ENCODE results near the gene KIF1B.

The KIF1B gene

DNA sequence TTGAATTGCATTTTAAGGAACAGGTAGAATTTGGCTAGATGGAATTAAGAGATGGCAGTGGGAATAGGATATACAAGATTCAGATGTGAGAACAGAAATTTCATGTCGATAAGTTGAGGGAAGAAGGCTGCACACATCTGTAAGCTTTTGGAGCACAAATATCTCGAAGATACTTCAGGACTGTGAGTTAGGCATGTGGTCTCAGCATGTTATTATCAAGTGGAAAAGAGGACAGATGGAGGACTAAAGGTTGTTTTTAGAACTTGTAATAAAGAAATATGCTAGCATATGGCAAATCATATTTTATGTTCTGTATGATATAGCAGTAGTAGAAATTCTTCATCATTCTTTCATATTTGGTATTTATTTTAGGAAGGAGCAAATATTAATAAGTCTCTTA is 61.5 kb downstream of the KIF1B start:
- FAIRE-seq: no peak
- no peak for DNase-seq (ENCODE audit: insufficient read length, low spot score)
- TF ChIP-seq POU2F2 (IDR thresholded peaks at IDR 0.05; ENCODE audit: low read depth, low read length) (no peak), POLR2A (IDR thresholded peaks at IDR 0.05; ENCODE audit: low read depth, low read length) (no peak), TAF1 (IDR thresholded peaks at IDR 0.05; ENCODE audit: low read depth, low read length) (no peak), PAX5 (IDR thresholded peaks at IDR 0.05; ENCODE audit: insufficient read depth, low read length, severe bottlenecking) (no peak), POLR2AphosphoS5 (IDR thresholded peaks at IDR 0.05; ENCODE audit: low read depth, low read length) (no peak), SPI1 (IDR thresholded peaks at IDR 0.05; ENCODE audit: low read depth, low read length) (no peak)

DNA sequence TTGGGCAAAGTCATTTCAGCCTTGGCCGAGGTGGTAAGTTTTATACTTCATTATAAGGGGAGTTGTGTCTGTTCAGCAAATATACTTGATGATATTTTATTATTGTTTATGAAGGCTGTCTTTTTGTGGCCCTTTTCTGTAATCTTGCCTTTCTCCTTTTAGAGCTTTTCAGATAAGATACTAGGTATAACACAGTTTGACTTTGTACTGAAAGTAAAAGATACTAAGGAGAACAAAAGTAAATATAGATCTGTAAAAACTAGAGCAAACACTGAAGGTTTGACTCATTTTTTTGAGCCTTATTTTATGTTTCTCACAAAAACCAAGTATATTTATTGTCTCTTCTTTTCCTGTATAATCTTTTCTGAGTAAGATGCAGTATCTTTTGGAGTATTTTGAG is 61.9 kb downstream of the KIF1B start:
- TF ChIP-seq POLR2A (IDR thresholded peaks at IDR 0.05; ENCODE audit: low read depth, low read length): no peak
- TF ChIP-seq POLR2AphosphoS5 (IDR thresholded peaks at IDR 0.05; ENCODE audit: low read depth, low read length): no peak
- TF ChIP-seq SPI1 (IDR thresholded peaks at IDR 0.05; ENCODE audit: low read depth, low read length): no peak
- no peak for TF ChIP-seq POU2F2 (IDR thresholded peaks at IDR 0.05; ENCODE audit: low read depth, low read length)
- TF ChIP-seq TAF1 (IDR thresholded peaks at IDR 0.05; ENCODE audit: low read depth, low read length): no peak
- no peak for TF ChIP-seq PAX5 (IDR thresholded peaks at IDR 0.05; ENCODE audit: insufficient read depth, low read length, severe bottlenecking)
- DNase-seq (ENCODE audit: insufficient read length, low spot score): no peak
- no peak for FAIRE-seq

DNA sequence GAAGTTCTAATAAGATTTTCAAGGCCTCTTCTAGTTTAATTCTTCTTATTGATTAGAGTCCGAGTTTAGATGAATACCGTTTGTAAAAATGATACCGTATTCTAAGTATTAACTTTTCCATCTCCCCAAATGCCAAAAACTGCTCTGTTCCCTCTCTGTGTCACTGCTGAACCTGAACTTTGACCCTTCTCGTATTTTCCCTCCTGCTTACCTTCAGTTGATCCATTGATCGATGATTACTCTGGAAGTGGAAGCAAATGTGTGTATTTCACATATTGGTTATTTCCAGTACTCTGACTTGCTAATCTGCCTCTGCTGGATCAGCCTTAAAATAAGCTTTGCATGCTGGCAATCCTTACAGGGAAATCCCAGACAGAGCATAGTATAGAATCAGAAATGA is 68.5 kb downstream of the KIF1B start:
- DNase-seq (ENCODE audit: insufficient read length, low spot score): no peak
- no peak for FAIRE-seq
- TF ChIP-seq POLR2AphosphoS5 (IDR thresholded peaks at IDR 0.05; ENCODE audit: low read depth, low read length) (no peak), SPI1 (IDR thresholded peaks at IDR 0.05; ENCODE audit: low read depth, low read length) (no peak), PAX5 (IDR thresholded peaks at IDR 0.05; ENCODE audit: insufficient read depth, low read length, severe bottlenecking) (no peak), POU2F2 (IDR thresholded peaks at IDR 0.05; ENCODE audit: low read depth, low read length) (no peak), TAF1 (IDR thresholded peaks at IDR 0.05; ENCODE audit: low read depth, low read length) (no peak), POLR2A (IDR thresholded peaks at IDR 0.05; ENCODE audit: low read depth, low read length) (no peak)

DNA sequence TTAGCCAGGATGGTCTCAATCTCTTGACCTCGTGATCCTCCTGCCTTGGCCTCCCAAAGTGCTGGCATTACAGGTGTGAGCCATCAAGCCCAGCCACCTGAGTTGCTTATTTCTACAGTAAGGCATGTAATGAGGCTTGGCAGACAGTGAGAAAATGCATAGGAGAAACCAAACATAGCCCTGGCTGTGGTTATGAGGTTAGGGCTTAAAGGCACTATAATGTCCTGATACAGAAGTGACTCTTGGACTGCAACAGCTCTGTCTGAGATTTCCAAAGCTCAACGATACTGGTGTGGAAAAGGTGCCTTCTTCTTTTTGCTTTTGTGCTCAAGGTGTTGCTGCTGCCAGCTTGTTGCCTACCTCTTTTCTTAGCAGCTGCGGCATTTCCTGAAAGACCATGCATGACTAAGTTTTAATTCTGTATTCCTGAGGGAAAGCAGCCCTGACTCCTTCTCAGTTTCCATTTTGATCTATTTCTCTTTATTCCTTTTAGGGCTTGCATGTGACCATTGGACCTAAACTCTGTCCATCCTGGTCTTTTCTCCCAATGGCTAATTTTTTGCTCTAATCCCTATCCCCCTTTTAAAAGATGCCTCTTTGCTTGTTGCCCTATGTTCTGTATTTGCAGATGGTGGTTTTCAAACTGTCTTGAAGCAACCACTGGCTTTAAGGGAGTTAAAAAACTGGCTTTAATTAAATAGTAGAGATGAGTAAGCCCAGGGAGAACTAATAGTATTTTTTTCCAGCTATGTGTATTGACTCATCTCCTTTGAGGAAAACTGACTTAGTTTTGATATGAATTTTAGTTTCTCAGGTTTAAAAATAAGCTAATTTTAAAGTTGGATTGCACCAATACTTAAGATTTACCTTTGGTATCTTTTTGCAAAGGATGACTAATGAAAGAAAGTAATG is 70.3 kb downstream of the KIF1B start:
- FAIRE-seq: no peak
- no peak for TF ChIP-seq POLR2AphosphoS5 (IDR thresholded peaks at IDR 0.05; ENCODE audit: low read depth, low read length)
- TF ChIP-seq POLR2A (IDR thresholded peaks at IDR 0.05; ENCODE audit: low read depth, low read length): no peak
- TF ChIP-seq POU2F2 (IDR thresholded peaks at IDR 0.05; ENCODE audit: low read depth, low read length): no peak
- TF ChIP-seq SPI1 (IDR thresholded peaks at IDR 0.05; ENCODE audit: low read depth, low read length): no peak
- TF ChIP-seq TAF1 (IDR thresholded peaks at IDR 0.05; ENCODE audit: low read depth, low read length): no peak
- TF ChIP-seq PAX5 (IDR thresholded peaks at IDR 0.05; ENCODE audit: insufficient read depth, low read length, severe bottlenecking): no peak
- no peak for DNase-seq (ENCODE audit: insufficient read length, low spot score)

DNA sequence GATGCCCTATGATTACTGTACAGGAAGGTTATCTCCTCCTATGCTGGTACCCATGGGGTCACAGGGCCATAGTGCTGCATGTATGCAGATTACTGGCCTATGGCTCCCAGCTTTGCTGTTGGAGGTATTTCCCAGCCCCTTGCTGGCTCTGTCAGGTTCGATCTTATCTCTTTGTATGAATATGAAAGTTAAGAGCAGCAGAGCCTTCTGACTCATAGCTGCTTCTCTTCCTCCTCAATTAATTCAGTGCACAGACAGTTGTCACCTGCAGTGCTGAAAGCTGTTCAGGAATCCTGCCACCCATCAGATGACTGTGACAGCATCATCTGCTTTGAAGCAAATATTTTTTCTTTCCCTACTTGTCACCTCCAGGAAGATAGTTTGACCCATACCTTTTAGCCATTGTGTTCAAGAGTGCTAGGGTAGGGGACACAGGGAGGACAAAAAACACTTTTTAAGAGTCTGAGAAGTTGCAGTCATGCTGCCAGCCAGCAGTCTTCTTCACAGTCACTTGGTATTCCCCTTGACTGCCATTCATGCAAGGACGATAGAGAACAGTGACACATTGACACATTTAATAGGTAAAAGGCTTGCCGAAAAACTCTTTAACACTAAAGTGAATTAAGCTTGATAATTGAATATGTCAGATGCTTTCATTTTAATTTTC is 73.1 kb downstream of the KIF1B start:
- peak; percentile 71 for FAIRE-seq

DNA sequence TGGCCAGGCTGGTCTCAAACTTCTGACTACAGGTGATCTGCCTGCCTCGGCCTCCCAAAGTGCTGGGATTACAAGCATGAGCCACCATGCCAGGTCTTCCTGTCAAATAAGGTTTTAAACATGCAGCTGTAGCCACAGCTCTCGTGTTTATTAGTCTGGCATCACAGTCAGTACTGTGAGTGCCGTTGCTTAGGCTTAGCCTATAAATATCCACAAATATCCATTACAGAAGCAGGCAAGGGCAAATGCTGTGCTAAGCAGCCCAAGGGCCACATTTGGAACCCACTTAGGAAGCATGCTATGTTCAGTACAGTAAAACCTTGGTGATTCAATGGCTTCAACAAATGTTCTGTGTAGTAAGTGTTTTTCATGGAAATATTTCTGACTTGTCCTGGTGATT is 75.9 kb downstream of the KIF1B start:
- no peak for FAIRE-seq
- DNase-seq (ENCODE audit: insufficient read length, low spot score): no peak
- TF ChIP-seq POU2F2 (IDR thresholded peaks at IDR 0.05; ENCODE audit: low read depth, low read length) (no peak), PAX5 (IDR thresholded peaks at IDR 0.05; ENCODE audit: insufficient read depth, low read length, severe bottlenecking) (no peak), POLR2A (IDR thresholded peaks at IDR 0.05; ENCODE audit: low read depth, low read length) (no peak), TAF1 (IDR thresholded peaks at IDR 0.05; ENCODE audit: low read depth, low read length) (no peak), POLR2AphosphoS5 (IDR thresholded peaks at IDR 0.05; ENCODE audit: low read depth, low read length) (no peak), SPI1 (IDR thresholded peaks at IDR 0.05; ENCODE audit: low read depth, low read length) (no peak)

More for the DNA sequence above, 73.1 kb downstream of the KIF1B start:
- TF ChIP-seq POU2F2 (IDR thresholded peaks at IDR 0.05; ENCODE audit: low read depth, low read length): 0 out of 2 replicates have a peak, but pooled peaks have one; percentile 29
- TF ChIP-seq SPI1 (IDR thresholded peaks at IDR 0.05; ENCODE audit: low read depth, low read length): no peak
- DNase-seq (ENCODE audit: insufficient read length, low spot score): peak; percentile 6

DNA sequence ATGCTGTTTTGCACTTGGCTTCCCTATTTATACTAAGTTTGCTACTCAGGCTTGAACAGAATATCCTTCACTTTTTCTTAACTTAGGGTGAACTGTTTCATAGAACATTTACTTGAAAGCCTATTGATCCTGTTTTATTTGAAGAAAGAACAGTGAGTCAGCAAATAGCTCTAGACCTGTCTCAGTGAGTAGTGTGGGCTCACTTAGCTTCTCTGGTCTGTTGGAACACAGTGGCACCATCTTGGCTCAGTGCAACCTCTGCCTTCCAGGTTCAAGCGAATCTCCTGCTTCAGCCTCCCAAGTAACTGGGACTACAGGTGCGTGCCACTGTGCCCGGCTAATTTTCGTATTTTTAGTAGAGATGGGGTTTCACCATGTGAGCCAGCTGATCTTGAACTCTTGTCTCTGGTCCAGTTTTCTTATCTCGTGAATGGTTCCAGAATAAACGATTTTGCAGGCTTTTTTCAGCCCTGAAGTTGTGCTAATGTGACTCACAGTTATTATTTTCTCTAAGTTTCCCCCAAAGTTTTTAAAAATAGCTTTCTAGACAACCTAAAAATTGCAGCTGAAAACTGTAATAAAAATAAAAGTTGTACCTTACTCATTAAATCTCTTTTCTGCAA is 76.8 kb downstream of the KIF1B start:
- no peak for TF ChIP-seq POLR2A (IDR thresholded peaks at IDR 0.05; ENCODE audit: low read depth, low read length)
- no peak for TF ChIP-seq PAX5 (IDR thresholded peaks at IDR 0.05; ENCODE audit: insufficient read depth, low read length, severe bottlenecking)
- no peak for TF ChIP-seq TAF1 (IDR thresholded peaks at IDR 0.05; ENCODE audit: low read depth, low read length)
- no peak for TF ChIP-seq POU2F2 (IDR thresholded peaks at IDR 0.05; ENCODE audit: low read depth, low read length)
- no peak for TF ChIP-seq POLR2AphosphoS5 (IDR thresholded peaks at IDR 0.05; ENCODE audit: low read depth, low read length)
- TF ChIP-seq SPI1 (IDR thresholded peaks at IDR 0.05; ENCODE audit: low read depth, low read length): no peak
- DNase-seq (ENCODE audit: insufficient read length, low spot score): no peak
- no peak for FAIRE-seq

DNA sequence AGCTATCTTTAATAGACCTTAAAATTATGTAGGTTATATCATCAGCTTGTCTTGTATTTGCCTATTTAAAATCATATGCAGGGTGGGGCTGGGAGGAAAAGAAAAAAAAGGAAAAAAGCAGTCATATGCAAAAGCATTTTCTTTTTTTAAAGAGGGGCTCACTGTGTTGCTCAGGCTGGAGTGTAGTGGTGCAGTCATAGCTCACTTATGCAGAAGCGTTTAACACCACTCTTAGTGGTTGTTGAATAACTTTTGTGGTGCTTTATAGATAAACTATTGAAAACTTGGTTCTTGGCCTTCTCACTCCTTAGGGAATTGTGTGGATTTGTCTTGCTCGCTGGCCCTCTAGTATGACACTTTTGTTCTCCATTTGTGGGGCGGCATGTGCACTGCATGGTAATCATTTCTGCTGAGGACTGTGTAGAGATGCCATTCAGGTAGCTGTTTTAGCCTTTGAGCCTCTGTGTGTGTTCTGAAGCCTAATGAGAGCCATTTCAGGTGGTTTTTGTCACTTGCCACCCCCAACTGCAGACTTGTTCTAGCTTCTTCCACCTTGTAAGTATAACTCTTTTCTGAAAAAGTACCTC is 77.8 kb downstream of the KIF1B start:
- peak; percentile 26 for FAIRE-seq
- DNase-seq (ENCODE audit: insufficient read length, low spot score): no peak
- no peak for TF ChIP-seq PAX5 (IDR thresholded peaks at IDR 0.05; ENCODE audit: insufficient read depth, low read length, severe bottlenecking)
- TF ChIP-seq POLR2AphosphoS5 (IDR thresholded peaks at IDR 0.05; ENCODE audit: low read depth, low read length): no peak
- TF ChIP-seq POU2F2 (IDR thresholded peaks at IDR 0.05; ENCODE audit: low read depth, low read length): no peak
- no peak for TF ChIP-seq SPI1 (IDR thresholded peaks at IDR 0.05; ENCODE audit: low read depth, low read length)
- TF ChIP-seq TAF1 (IDR thresholded peaks at IDR 0.05; ENCODE audit: low read depth, low read length): no peak
- no peak for TF ChIP-seq POLR2A (IDR thresholded peaks at IDR 0.05; ENCODE audit: low read depth, low read length)

DNA sequence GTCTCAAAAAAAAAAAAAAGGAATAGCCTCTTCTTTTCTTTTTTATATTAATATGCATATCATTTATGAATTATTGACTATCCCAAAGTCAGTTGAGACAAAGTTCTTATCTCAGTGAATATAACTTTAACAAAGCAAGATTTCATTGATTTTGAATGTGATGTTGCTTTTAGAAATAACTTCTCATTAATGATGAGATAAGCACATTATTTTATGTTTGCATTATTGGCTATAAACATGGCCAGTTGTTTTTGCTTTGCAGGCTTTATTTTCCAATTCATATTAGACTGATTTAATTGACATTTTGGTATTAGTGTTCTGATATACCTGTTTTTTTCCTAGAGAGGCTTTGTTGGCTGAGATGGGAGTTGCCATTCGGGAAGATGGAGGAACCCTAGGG is 81.3 kb downstream of the KIF1B start:
- FAIRE-seq (no peak), DNase-seq (ENCODE audit: insufficient read length, low spot score) (no peak)
- TF ChIP-seq POLR2A (IDR thresholded peaks at IDR 0.05; ENCODE audit: low read depth, low read length): no peak
- TF ChIP-seq POU2F2 (IDR thresholded peaks at IDR 0.05; ENCODE audit: low read depth, low read length): no peak
- no peak for TF ChIP-seq TAF1 (IDR thresholded peaks at IDR 0.05; ENCODE audit: low read depth, low read length)
- TF ChIP-seq SPI1 (IDR thresholded peaks at IDR 0.05; ENCODE audit: low read depth, low read length): no peak
- no peak for TF ChIP-seq PAX5 (IDR thresholded peaks at IDR 0.05; ENCODE audit: insufficient read depth, low read length, severe bottlenecking)
- TF ChIP-seq POLR2AphosphoS5 (IDR thresholded peaks at IDR 0.05; ENCODE audit: low read depth, low read length): no peak
